GM12872 (cell line): Measurements from ENCODE around the gene MTG2.

Experiments used
- TF ChIP-seq, protein P1 (sequence below): IDR thresholded peaks from 3 replicates; pipeline ENCODE4 v1.5.1; 2011; ENCODE audit warnings: low read depth, mild to moderate bottlenecking, low read length, moderate library complexity; ENCODE audit not compliant: insufficient read depth

Gene MTG2

GRCh38 chr20:62174021-62174804 lies 8.6 kb upstream of the MTG2 start:
- TF ChIP-seq, protein P1, sequence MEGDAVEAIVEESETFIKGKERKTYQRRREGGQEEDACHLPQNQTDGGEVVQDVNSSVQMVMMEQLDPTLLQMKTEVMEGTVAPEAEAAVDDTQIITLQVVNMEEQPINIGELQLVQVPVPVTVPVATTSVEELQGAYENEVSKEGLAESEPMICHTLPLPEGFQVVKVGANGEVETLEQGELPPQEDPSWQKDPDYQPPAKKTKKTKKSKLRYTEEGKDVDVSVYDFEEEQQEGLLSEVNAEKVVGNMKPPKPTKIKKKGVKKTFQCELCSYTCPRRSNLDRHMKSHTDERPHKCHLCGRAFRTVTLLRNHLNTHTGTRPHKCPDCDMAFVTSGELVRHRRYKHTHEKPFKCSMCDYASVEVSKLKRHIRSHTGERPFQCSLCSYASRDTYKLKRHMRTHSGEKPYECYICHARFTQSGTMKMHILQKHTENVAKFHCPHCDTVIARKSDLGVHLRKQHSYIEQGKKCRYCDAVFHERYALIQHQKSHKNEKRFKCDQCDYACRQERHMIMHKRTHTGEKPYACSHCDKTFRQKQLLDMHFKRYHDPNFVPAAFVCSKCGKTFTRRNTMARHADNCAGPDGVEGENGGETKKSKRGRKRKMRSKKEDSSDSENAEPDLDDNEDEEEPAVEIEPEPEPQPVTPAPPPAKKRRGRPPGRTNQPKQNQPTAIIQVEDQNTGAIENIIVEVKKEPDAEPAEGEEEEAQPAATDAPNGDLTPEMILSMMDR = no peak

DNA sequence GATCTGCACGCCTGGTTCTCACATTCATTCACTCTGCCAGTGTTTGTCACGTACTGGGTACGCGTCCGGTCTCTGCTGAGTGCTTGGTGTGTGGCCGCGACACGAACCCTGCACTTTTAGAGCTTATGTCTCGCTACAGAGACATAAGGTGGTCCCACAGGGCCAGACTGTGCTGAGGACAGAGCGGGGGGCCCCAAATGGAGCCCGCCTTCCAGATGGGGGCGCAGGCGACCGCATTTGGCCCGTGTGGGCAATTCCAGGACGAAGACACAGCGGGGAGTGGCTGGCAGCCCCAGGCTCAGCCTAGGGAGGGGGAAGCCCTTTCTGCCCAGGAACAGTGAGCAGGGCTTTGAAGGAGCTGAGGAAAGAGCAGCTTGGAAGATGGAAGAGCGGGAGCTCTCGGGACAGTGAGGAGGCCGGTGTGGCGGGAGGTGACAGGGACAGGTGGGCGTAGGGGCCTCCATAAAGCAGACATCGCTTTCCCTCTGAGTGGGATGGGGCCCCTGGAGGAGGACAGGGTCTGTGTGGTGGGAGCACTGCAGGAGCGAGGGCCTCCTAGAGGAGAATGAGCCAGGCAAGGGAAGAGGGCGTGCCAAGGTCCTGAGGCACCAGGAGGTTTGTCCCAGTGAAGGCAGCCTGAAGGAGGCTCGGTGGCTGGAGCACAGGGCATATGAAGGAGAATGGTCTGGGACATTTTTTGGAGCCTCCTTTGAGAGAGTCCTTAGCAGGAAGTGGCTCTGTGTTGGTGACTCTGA lies 7.8 kb upstream of the MTG2 start:
- TF ChIP-seq, protein P1 = no peak

DNA sequence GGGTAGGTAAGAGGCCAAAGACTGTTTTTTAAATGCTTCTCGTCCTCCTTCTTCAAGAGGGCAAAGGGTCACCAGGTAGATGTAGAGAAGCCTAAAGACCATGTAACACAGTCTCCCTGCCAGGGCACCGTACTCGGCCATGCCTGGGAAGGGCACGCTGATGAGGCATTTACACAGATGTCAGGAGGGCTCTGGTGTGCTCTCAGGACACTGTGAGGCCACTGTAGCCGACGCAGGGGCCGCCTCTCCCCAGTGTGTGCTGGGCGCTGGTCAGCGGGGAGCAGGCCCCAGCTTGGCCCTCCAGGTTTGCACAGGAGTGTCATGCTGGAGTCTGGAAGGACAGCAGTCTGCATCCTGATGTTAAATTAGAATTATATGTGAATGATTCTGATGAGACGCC lies 7.1 kb upstream of the MTG2 start:
- TF ChIP-seq, protein P1 = no peak

GRCh38 chr20:62176866-62177265 lies 6.0 kb upstream of the MTG2 start:
- TF ChIP-seq, protein P1 = no peak

GRCh38 chr20:62177307-62177706 lies 5.5 kb upstream of the MTG2 start:
- TF ChIP-seq, protein P1 = no peak

DNA sequence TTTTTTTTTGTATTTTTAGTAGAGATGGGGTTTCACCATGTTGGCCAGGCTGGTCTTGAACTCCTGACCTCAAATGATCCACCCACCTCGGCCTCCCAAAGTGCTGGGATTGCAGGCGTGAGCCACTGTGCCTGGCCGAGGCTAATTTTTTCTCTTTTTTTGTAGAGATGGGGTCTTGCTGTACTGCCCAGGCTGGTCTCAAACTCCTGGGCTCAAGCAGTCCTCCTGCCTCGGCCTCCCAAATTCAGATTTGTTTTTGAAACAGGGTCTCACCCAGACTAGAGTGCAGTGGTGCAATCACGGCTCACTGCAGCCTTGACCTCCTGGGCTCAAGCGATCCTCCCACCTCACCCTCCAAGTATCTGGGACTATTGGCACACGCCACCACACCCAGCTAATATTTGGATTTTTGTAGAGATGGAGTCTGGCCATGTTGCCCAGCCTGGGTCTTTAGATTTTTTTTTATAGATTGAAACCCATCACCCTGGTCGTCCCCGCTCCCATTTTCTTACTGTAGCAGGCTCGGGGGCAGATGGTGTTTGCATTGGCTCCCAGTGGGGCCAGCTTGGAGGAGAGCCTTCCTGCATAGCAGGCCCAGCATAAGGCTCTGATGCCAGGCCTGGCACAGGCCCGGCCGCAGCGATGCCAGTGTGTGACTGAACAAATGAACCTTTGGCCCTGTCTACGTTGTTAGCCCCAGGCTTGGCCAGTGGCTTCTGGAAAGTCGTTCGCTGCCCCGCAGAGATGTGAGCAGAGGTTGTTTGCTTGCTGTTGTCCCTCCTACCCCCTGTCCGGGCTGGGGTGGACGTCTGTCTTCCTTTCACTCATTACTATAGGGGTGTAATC lies 4.3 kb upstream of the MTG2 start:
- TF ChIP-seq, protein P1 = no peak

GRCh38 chr20:62179162-62179504 lies 3.7 kb upstream of the MTG2 start:
- TF ChIP-seq, protein P1 = no peak
